C4-2B (cell line): Measurements from ENCODE around the gene SLC35F6.

ENCODE experiments used
- CTCF ChIP-seq: fragments of 450-650 bp; conservative IDR thresholded peaks from 2 replicates; pipeline ENCODE4 v1.5.1; 2017; ENCODE audit warnings: mild to moderate bottlenecking
- ZFX ChIP-seq: fragments of 450-650 bp; IDR thresholded peaks from 2 replicates; pipeline ENCODE4 v1.6.1; 2017

- no peak for TF ChIP-seq CTCF
- TF ChIP-seq ZFX: no peak
These were observed 14.0 kb downstream of the SLC35F6 start for GRCh38 chr2:26778098-26778497.
